Renal cortex interstitium (tissue), 11 donors: Measurements from ENCODE around the gene SOX6. TPM values are rescaled to one million over a fixed set of nuclear protein-coding genes. Genes with fewer than 3 reads are reported as not detected.

Experiments
- DNase-seq, 11 donors: peaks; one replicate each; pipeline ENCODE4 v3.0.0-alpha.2; 2013; ENCODE audit warnings: low read depth in 9 of 11, low spot score in 4 of 11; ENCODE audit errors: extremely low read depth in 1 of 11
- polyA plus RNA-seq, 3 donors: library from polyadenylated mRNA; unstranded; fragments of 120-200 nt; gene quantifications; one replicate each; pipeline ENCODE4 v1.2.1, GENCODE V29; 2013; ENCODE audit not compliant: insufficient read length in 3 of 3

Gene SOX6
- polyA plus RNA-seq, 3 donors, result 20.4 to 24.9 (median 21.0) TPM

- peak in 1 of 11 donors; percentile 20 for DNase-seq
Observed at GRCh38 chr11:15969281-15969680, 387.1 kb downstream of the SOX6 start.

GRCh38 chr11:15968461-15969130 is 387.8 kb downstream of the SOX6 start:
- no peak for DNase-seq

- no peak for DNase-seq
Observed at GRCh38 chr11:15967966-15968365, 388.4 kb downstream of the SOX6 start.

- DNase-seq, result peak in 1 of 11 donors; percentile 28
Observed at GRCh38 chr11:15967166-15967565, 389.2 kb downstream of the SOX6 start.

DNA sequence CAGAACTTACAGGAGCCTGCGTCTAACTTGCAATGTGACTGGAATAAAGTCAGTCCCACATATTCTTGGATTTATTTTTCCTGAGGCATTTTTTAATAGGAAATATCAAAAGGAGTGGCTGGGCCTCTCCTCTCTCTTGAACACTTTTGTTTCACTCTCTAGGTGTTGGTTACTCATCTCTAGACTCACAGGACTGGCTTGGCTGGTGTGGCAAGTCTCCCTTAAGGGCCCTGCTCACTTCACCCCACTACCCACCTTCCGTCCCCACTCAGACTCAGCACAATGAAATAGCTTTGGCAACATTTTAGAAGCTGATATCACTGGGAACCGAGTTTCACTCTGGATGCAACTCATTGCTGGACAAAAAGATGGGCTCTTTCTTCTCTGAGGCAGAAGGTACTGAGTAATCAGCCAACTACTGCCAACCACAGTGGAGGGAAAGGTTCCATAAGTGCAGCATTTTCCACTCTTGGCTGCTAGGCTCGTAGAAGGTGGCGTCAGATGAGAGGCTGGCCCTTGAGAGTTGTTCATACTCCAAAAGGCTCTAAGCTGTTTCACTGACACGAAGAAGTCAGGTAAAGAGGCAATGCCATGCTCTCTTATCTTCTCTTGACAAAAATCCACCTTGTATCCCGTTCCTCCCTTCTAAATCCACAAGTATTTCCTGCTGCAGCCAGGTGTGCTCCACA is 390.6 kb downstream of the SOX6 start:
- DNase-seq, result peak in 1 of 11 donors; percentile 43

DNA sequence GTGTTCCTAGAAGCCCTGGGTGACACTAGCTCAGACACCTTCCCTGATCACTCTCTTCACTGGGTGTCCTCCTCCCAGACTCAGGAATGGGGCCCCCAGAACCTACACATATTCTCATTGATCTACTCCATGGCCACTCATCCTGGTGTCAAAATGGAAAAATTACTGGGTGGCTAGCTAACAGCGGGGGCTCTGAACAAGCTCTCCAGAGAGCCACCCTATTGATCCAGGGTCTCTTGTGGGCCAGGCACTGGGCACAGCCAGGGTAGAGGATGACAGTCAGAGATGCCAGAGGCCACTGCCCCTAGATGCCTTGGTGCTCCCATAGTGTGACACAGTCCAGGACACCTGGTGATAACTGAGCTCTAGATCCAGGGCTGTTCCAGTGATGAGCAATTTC is 393.1 kb downstream of the SOX6 start:
- no peak for DNase-seq

- DNase-seq, result no peak
Observed at GRCh38 chr11:15958910-15959309, 397.4 kb downstream of the SOX6 start.

DNA sequence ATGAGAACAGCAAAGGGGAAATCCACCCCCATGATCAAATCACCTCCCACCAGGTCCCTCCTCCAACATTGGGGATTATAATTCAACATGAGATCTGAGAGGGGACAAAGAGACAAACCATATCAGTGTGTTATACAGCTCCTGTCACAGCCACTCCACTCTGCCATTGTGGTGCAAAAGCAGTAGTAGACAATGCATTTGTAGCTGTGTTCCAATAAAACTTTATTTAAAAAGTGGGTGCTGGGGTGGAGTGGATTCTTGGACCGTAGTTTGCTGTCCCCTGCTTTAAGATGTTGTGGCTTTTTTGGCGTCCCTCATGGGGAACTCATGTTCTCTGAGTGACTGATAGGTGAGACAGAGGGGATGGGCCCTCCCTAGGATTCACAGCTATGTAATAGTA is 399.1 kb downstream of the SOX6 start:
- no peak for DNase-seq

GRCh38 chr11:15956302-15956701 is 400.0 kb downstream of the SOX6 start:
- DNase-seq, result no peak

- no peak for DNase-seq
Observed at GRCh38 chr11:15955595-15955994, 400.8 kb downstream of the SOX6 start.

GRCh38 chr11:15947681-15948648 is 408.4 kb downstream of the SOX6 start:
- DNase-seq, result no peak

GRCh38 chr11:15945726-15946125 is 410.6 kb downstream of the SOX6 start:
- no peak for DNase-seq

DNA sequence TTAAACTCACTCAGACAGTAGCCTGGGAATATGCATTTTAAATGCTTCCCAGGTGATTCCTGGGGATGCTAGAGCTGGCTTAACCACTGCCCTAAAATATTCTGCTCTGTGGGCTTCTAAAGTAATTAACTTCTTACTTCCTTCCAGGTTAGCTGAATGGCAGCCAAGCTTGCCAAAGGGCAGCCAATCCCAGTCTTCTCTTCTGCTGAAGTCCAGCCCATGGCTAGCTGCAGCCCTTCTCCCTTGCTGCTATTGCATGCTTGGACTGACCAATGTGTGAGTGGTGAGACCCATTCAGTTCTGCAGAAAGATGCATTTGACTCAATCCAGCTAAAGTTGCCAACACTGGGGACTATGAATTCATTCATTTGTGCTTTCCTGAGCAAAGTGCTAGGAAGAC is 411.9 kb downstream of the SOX6 start:
- DNase-seq, result no peak

- DNase-seq, result no peak
Observed at GRCh38 chr11:15943418-15944197, 412.7 kb downstream of the SOX6 start.

DNA sequence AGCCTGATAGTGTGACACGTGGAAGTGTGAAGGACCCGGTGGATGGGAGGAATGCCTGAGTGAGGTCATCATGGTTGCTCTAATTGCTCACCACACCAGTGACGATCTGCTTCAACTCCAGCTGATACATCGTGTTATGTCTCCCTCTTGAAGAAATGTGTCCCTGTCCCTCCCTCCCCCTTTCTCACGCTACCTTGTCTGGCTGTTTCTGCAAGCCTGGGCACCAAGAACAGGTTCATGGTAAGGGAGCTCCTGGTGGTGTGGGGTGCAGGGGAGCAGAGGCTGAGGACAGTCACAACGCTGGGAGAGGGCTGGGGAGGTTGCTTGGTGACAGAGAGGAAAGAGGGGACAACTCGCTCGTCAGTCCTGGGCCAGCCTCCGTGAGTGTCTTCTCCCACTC is 413.4 kb downstream of the SOX6 start:
- DNase-seq, result no peak

DNA sequence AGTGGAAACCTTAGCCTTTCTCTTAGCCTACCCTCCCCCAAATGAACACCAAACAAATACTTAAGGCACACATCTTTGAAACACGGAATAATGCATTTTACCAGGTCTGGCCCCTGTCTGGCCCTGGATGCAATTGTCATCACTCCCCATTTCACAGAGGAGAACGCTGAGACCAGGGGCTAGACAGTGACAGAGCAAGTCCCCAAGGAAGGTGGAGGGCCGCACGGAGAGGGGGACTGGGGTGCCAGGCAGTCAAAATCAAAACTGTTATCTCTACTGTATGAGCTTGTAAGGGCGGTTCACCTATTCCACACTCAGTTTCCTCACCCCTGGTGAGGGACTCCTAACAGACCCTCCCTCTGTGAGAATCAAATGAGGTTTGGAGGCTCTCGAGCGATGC is 414.2 kb downstream of the SOX6 start:
- no peak for DNase-seq

DNA sequence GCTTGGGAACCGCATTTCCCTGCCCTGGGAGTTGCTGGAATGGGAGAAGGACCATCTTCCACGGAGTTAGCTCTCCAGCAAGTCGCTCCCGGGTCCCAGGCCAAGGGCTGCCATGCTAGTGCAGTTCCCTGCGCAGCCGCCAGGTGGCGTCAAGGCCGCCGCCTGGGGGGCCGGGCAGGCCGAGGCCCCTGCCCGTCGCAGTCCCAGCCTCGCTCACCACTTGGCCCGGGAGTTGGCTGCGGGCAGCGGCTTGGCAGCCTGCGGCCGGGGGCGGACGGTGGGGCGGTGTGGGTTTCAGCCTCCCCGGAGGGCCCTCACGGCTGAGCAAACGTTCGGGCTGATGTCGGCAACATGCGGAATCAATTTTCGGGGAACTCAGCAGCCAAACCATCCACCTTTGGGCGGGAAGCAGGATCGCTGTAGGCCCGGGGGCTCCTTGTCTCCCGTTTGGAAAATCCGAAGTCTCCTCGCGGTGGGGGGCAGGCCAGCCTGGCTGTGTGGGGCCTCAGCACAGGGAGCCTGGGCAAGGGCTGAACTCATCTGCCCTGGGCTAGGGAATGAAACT is 415.1 kb downstream of the SOX6 start:
- DNase-seq, result peak in 7 of 11 donors; percentile 13 to 51 (median 23)

DNA sequence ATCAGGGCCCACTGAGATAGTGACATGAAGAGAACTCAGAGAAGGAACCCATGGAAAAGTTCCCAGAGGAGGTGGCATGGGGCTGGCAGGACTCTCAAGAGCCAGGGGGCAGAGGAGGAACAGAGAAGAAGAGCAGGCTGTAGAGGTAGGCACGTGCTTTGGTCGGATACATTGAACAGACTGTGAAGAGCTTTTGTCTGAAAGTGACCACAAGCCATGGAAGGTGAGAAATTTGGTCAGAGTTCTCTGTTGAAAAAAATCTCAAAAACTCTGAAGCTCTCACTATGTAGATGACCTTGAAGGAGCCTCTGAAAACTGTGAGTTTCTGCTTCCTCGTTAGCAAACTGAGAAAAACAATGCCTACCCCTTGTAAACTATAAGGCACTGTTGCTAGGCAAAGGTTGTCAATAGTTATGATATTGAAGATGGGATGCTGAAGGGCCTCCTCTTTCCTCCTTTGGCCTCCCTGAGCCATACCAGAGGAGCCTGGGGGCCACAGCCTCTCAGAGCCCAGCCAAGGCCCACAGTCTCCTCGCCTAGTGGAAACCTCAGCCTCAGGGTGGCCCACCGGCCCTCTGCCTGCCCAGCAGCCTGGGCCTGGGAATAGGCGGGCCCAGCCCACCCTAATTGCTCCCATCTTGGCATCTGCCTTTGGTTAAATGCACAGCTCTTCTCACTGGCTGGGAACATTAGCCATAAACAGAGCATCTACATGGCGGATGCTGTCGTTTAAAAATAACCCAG is 415.7 kb downstream of the SOX6 start:
- no peak for DNase-seq
